Measurements from ENCODE around the gene PTPN11.

PTPN11 gene

GRCh38 chr12:112538740-112539139 is 120.0 kb downstream of the PTPN11 start:
- no peak for DNase-seq

- DNase-seq = no peak
Measured at GRCh38 chr12:112539221-112539620, 120.5 kb downstream of the PTPN11 start.

GRCh38 chr12:112540021-112540420 is 121.3 kb downstream of the PTPN11 start:
- no peak for DNase-seq

- DNase-seq = peak in 21 of 58 donors; percentile 1 to 42 (median 7)
Measured at GRCh38 chr12:112543751-112544150, 125.0 kb downstream of the PTPN11 start.

- no peak for DNase-seq
Measured at GRCh38 chr12:112546339-112546738, 127.6 kb downstream of the PTPN11 start.

- DNase-seq = no peak
Measured at GRCh38 chr12:112546996-112547395, 128.2 kb downstream of the PTPN11 start.

- DNase-seq = no peak
Measured at GRCh38 chr12:112549031-112549430, 130.3 kb downstream of the PTPN11 start.

- no peak for DNase-seq
Measured at GRCh38 chr12:112551681-112552080, 132.9 kb downstream of the PTPN11 start.

GRCh38 chr12:112555621-112556233 is 137.0 kb downstream of the PTPN11 start:
- peak in 1 of 58 donors; percentile 18 for DNase-seq

GRCh38 chr12:112557951-112558630 is 139.3 kb downstream of the PTPN11 start:
- peak in 26 of 58 donors; percentile 1 to 59 (median 23) for DNase-seq
